Karpas-422 (cell line): ENCODE data around the gene DHRS2. TPM values are rescaled to one million over a fixed set of nuclear protein-coding genes. Genes with fewer than 3 reads are reported as not detected.
A peak's percentile ranks its signal among the peaks of the same experiment; 100 is the strongest.
"Not testable (repeated sequence)": the region's sequence is repeated elsewhere in the genome, so short reads cannot be mapped to it uniquely, and the experiment has no call there.

Source experiments
- DNase-seq: peaks from one replicate; pipeline ENCODE4 v3.0.0-alpha.2; 2015
- H2AFZ ChIP-seq: fragments of 200-600 bp; sonication (generic); 2 replicates; pipeline ENCODE4 v1.6.1; 2014; ENCODE audit warnings: antibody characterized with exemption, low read length, mixed read lengths
- H3K27ac ChIP-seq: fragments of 200-600 bp; sonication (generic); 2 replicates; pipeline ENCODE4 v1.5.1; 2014; ENCODE audit warnings: mild to moderate bottlenecking, low read length, moderate library complexity
- H3K27me3 ChIP-seq: fragments of 200-600 bp; sonication (generic); 2 replicates; pipeline ENCODE4 v1.6.1; 2014; ENCODE audit warnings: low read length, mixed read lengths
- H3K36me3 ChIP-seq: fragments of 200-600 bp; sonication (generic); 2 replicates; pipeline ENCODE4 v1.6.1; 2014; ENCODE audit warnings: low read length, mixed read lengths; ENCODE audit not compliant: insufficient read depth
- H3K4me1 ChIP-seq: fragments of 200-600 bp; sonication (generic); 2 replicates; pipeline ENCODE4 v1.6.1; 2014; ENCODE audit warnings: mild to moderate bottlenecking, low read length, mixed read lengths
- H3K4me2 ChIP-seq: fragments of 200-600 bp; sonication (generic); 2 replicates; pipeline ENCODE4 v1.6.1; 2014; ENCODE audit warnings: low read length, low read depth, mild to moderate bottlenecking; ENCODE audit not compliant: poor library complexity, severe bottlenecking
- H3K4me3 ChIP-seq: fragments of 200-600 bp; sonication (generic); 2 replicates; pipeline ENCODE4 v1.5.1; 2014; ENCODE audit warnings: mild to moderate bottlenecking, antibody characterized with exemption, low read length, mixed read lengths
- H3K79me2 ChIP-seq: fragments of 200-600 bp; sonication (generic); 2 replicates; pipeline ENCODE4 v1.6.1; 2014; ENCODE audit warnings: mild to moderate bottlenecking, low read length, mixed read lengths
- H3K9ac ChIP-seq: fragments of 200-600 bp; sonication (generic); 2 replicates; pipeline ENCODE4 v1.6.0; 2014; ENCODE audit warnings: low read length
- H3K9me2 ChIP-seq: fragments of 200-600 bp; sonication (generic), shearing (Covaris generic); replicated peaks from 2 replicates; pipeline ENCODE4 v1.6.0; 2014; ENCODE audit warnings: mild to moderate bottlenecking, low read length, moderate library complexity; ENCODE audit not compliant: insufficient read depth
- H3K9me3 ChIP-seq: fragments of 300-700, 200-600 bp; sonication (generic); 2 replicates; pipeline ENCODE4 v1.6.1; 2014; ENCODE audit warnings: low read length, mixed read lengths
- H4K20me1 ChIP-seq: fragments of 200-600 bp; sonication (generic); 2 replicates; pipeline ENCODE4 v1.6.1; 2014; ENCODE audit warnings: mild to moderate bottlenecking, antibody characterized with exemption, low read length, low read depth; ENCODE audit not compliant: insufficient read depth
- total RNA-seq: library from RNA; depleted of rRNA; stranded (reverse); fragments of >200 nt; shearing (Covaris generic); gene quantifications from 2 replicates; pipeline ENCODE4 v1.2.3, GENCODE V29; 2014; ENCODE audit warnings: low replicate concordance; rRNA removed

The DHRS2 gene
- 2.1 and 19.0 TPM in 2 replicates for total RNA-seq

DNA sequence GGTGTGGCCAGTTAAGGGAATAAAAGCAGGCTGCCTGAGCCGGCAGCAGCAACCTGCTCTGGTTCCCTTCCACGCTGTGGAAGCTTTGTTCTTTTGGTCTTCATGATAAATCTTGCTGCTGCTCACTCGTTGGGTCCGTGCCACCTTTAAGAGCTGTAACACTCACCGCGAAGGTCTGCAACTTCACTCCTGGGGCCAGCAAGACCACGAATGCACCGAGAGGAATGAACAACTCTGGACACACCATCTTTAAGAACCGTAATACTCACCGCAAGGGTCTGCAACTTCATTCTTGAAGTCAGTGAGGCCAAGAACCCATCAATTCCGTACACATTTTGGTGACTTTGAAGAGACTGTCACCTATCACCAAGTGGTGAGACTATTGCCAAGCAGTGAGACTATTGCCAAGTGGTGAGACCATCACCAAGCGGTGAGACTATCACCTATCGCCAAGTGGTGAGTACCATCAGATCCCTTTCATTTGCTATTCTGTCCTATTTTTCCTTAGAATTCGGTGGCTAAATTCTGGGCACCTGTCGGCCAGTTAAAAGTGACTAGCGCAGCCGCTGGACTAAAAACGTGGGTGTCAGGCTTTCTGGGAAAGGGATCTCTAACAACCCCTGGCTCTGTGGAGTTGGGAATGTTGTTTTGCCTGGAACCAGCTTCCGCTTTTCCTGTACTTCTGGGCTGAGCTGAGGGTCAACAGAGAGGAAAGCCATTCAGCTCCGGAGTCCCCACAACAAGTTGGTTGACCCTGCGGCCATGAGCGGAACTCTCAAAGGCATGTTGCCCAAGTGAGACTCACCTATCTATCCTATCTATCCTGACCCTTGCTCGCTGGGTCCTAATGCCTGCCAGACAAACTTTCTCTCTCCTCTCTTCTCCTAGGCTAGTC is at the start of gene DHRS2:
Gene DHRS2 (plus strand): TSS at position 48 of the 895 bp plus-strand sequence. CDS start 2,501 bp downstream, outside the sequence.
- Histone ChIP-seq H4K20me1 (no peaks in the 10 kb centered on the region), H3K9ac (no peak within 1 kb of the TSS), H3K9me2 (no peaks in the 10 kb centered on the region), H3K27ac (no peak within 1 kb of the TSS), H3K4me1 (peaks cover 3% of the 10 kb centered on the region; the same call in 1 of the 2 replicates), H3K4me3 (no peak within 1 kb of the TSS), H3K79me2 (no peaks in the 10 kb centered on the region), H3K4me2 (no peak within 1 kb of the TSS), H3K27me3 (no peaks in the 10 kb centered on the region), H2AFZ (no peak within 1 kb of the TSS), H3K36me3 (no peaks in the 10 kb centered on the region), H3K9me3 (peaks cover 3% of the 10 kb centered on the region; the same call in 1 of the 2 replicates)
- peak; percentile 58 for DNase-seq

- peak overlapping the region; percentile 9; the same call in 1 of the 2 replicates for H3K9ac ChIP-seq
- no peaks in the 10 kb centered on the region for H3K27me3 ChIP-seq
- H4K20me1 ChIP-seq, result no peaks in the 10 kb centered on the region
- peaks cover 5% of the 10 kb centered on the region for H3K4me1 ChIP-seq
- H2AFZ ChIP-seq, result peak overlapping the region; percentile 38; the same call in 1 of the 2 replicates
- H3K36me3 ChIP-seq, result no peaks in the 10 kb centered on the region
- H3K4me2 ChIP-seq, result no peak overlapping the region
- H3K27ac ChIP-seq, result no peak overlapping the region
- no peaks in the 10 kb centered on the region for H3K9me3 ChIP-seq
- DNase-seq, result peak; percentile 94
- H3K9me2 ChIP-seq, result no peaks in the 10 kb centered on the region
- no peak overlapping the region for H3K4me3 ChIP-seq
- no peaks in the 10 kb centered on the region for H3K79me2 ChIP-seq
These were observed 47.1 kb upstream of the DHRS2 start for GRCh38 chr14:23588884-23589598.

DNA sequence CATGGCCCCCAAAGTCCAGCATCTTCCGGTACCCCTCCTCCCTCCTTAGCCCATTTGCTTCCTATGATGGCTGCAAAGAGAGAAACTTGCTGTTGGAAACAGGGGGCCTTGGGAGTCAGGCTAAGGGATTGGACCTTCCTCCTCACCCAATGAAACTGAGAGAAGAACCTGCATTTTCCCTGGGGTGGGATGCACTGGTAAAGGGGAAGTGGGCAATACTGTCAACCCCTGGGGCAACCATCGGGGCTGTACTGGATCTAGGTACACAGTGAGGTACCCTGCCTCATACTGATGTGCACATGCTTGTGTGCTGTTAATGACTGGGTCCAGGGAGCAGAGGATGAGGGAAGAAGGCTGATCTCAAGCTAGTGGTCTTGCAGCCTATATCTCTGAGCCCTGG is 46.6 kb upstream of the DHRS2 start:
- no peaks in the 10 kb centered on the region for H3K27me3 ChIP-seq
- no peaks in the 10 kb centered on the region for H3K9me3 ChIP-seq
- H3K4me2 ChIP-seq, result no peak overlapping the region
- H3K79me2 ChIP-seq, result no peaks in the 10 kb centered on the region
- no peak overlapping the region for H3K9ac ChIP-seq
- no peak overlapping the region for H3K27ac ChIP-seq
- peaks cover 5% of the 10 kb centered on the region for H3K4me1 ChIP-seq
- no peak for DNase-seq
- no peaks in the 10 kb centered on the region for H3K36me3 ChIP-seq
- H3K4me3 ChIP-seq, result no peak overlapping the region
- no peaks in the 10 kb centered on the region for H4K20me1 ChIP-seq
- H3K9me2 ChIP-seq, result no peaks in the 10 kb centered on the region
- peak overlapping the region; percentile 38; the same call in 1 of the 2 replicates for H2AFZ ChIP-seq

GRCh38 chr14:23590198-23590597 is 46.0 kb upstream of the DHRS2 start:
- Histone ChIP-seq H3K4me3 (no peak overlapping the region), H4K20me1 (no peaks in the 10 kb centered on the region), H3K9me2 (no peaks in the 10 kb centered on the region), H3K4me2 (no peak overlapping the region), H3K27ac (no peak overlapping the region), H3K36me3 (no peaks in the 10 kb centered on the region), H3K27me3 (no peaks in the 10 kb centered on the region), H3K9me3 (no peaks in the 10 kb centered on the region), H2AFZ (no peak overlapping the region), H3K9ac (no peak overlapping the region), H3K79me2 (no peaks in the 10 kb centered on the region), H3K4me1 (peaks cover 5% of the 10 kb centered on the region)
- no peak for DNase-seq

GRCh38 chr14:23594191-23594590 is 42.0 kb upstream of the DHRS2 start:
- H3K27ac ChIP-seq, result not testable (repeated sequence)

DNA sequence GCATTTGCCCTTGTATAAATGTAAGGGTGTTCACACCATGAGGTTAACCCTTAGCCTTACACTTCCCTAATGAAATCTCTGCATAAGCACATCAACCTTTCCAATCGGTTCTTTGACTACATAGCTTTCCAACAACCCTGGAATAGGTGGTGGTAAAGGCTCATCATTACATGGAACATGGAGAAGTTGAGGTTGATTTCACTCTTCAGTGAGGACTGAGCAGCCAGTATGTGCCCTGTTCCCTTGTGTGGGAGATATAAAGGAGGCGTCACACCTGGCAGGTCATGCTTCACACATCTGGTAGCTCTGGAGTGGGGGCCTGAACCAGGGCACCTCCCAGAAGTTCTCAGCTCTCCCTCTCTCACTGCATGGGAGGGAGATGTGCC is 35.8 kb upstream of the DHRS2 start:
- no peaks in the 10 kb centered on the region for H3K79me2 ChIP-seq
- H2AFZ ChIP-seq, result no peak overlapping the region
- H4K20me1 ChIP-seq, result no peaks in the 10 kb centered on the region
- H3K27ac ChIP-seq, result no peak overlapping the region
- no peak overlapping the region for H3K4me3 ChIP-seq
- H3K27me3 ChIP-seq, result no peaks in the 10 kb centered on the region
- H3K36me3 ChIP-seq, result no peaks in the 10 kb centered on the region
- no peaks in the 10 kb centered on the region for H3K9me3 ChIP-seq
- H3K4me1 ChIP-seq, result no peaks in the 10 kb centered on the region
- H3K4me2 ChIP-seq, result no peak overlapping the region
- no peaks in the 10 kb centered on the region for H3K9me2 ChIP-seq
- no peak overlapping the region for H3K9ac ChIP-seq
- no peak for DNase-seq

More at GRCh38 chr14:23594191-23594590, 42.0 kb upstream of the DHRS2 start:
- not testable (repeated sequence) for H3K79me2 ChIP-seq, H3K36me3 ChIP-seq, H4K20me1 ChIP-seq, H3K27me3 ChIP-seq, DNase-seq, H3K4me3 ChIP-seq, H3K9me3 ChIP-seq, H3K4me2 ChIP-seq, H2AFZ ChIP-seq, H3K9me2 ChIP-seq, H3K4me1 ChIP-seq, H3K9ac ChIP-seq

DNA sequence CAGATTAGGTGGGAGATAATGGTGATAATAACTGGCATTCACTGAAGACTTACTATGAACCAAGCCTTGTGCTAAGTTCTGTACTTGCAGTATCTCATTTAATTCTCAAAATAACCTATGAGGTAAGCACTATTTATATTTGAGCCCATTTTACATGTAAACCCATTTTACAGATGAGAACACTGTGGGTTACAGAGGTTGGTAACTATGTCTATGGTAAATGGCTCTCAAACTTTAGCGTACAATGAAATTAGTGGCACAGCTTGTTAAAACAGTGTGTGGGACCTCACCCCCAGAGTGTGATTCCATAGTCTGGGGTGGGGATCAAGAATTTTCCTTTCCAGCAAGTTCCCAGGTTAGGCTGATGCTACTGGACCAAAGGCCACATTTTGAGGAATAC is 35.4 kb upstream of the DHRS2 start:
- no peak overlapping the region for H3K4me3 ChIP-seq
- H3K4me1 ChIP-seq, result no peaks in the 10 kb centered on the region
- H3K9ac ChIP-seq, result no peak overlapping the region
- no peak overlapping the region for H3K27ac ChIP-seq
- H3K36me3 ChIP-seq, result no peaks in the 10 kb centered on the region
- no peak overlapping the region for H3K4me2 ChIP-seq
- no peaks in the 10 kb centered on the region for H4K20me1 ChIP-seq
- H3K9me3 ChIP-seq, result no peaks in the 10 kb centered on the region
- no peaks in the 10 kb centered on the region for H3K79me2 ChIP-seq
- no peak overlapping the region for H2AFZ ChIP-seq
- no peak for DNase-seq
- H3K9me2 ChIP-seq, result no peaks in the 10 kb centered on the region
- no peaks in the 10 kb centered on the region for H3K27me3 ChIP-seq

DNA sequence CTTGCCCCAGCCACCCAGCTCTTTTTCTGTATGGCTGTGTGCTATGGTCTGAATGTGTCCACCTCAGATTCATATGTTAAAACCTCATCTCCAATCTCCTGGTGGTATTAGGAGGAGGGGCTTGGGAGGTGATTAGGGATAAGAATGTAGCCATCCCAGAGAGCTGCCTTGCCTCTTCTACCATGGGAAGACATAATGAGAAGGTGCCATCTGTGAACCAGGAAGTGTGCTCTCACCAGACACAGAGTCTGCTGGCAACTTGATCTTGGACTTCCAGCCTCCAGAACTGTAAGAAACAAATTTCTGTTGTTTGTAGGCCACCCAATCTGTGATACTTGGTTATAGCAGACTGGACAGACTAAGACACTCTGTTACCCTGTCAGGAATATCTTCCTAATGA is 34.7 kb upstream of the DHRS2 start:
- H2AFZ ChIP-seq, result no peak overlapping the region
- no peak overlapping the region for H3K27ac ChIP-seq
- no peak overlapping the region for H3K4me3 ChIP-seq
- H3K4me2 ChIP-seq, result no peak overlapping the region
- H3K79me2 ChIP-seq, result no peaks in the 10 kb centered on the region
- H3K4me1 ChIP-seq, result no peaks in the 10 kb centered on the region
- no peaks in the 10 kb centered on the region for H3K9me3 ChIP-seq
- no peaks in the 10 kb centered on the region for H4K20me1 ChIP-seq
- no peak overlapping the region for H3K9ac ChIP-seq
- H3K36me3 ChIP-seq, result no peaks in the 10 kb centered on the region
- no peak for DNase-seq
- H3K9me2 ChIP-seq, result no peaks in the 10 kb centered on the region
- H3K27me3 ChIP-seq, result no peaks in the 10 kb centered on the region
